Measurements from ENCODE around the gene TYW5.

TYW5 gene, protein sequence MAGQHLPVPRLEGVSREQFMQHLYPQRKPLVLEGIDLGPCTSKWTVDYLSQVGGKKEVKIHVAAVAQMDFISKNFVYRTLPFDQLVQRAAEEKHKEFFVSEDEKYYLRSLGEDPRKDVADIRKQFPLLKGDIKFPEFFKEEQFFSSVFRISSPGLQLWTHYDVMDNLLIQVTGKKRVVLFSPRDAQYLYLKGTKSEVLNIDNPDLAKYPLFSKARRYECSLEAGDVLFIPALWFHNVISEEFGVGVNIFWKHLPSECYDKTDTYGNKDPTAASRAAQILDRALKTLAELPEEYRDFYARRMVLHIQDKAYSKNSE

DNA sequence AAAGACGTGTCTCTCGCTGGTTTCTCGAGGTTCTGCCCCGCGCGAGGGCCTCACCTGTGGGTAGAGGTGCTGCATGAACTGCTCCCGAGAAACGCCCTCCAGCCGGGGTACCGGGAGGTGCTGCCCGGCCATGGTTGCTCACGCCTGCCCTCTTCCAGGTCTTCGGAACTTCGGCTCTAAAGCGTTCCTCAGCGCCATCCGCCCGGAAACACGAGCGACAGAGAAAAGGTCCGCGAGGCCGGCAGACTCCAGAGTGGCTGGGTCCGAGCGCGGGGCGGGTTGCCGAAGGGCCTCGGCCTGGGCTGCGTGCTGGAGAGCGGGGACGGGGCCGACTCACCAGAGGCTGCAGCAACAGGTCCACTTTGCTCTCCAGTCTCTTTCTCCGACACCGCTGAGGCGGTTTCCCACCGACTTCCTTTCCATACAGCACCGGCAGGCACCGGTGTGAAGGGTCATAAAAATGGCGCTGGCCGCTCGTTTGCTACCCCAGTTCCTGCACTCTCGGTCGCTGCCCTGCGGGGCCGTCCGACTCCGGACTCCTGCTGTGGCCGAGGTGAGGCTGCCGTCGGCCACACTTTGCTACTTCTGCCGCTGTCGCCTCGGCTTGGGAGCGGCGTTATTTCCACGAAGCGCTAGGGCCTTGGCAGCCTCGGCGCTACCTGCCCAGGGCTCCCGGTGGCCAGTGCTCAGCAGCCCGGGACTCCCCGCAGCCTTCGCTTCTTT, at the start of gene TYW5, which contains the start of gene MAIP1:
TYW5 (minus strand) TSS at position 153 of the 723 bp plus-strand sequence; CDS start at position 132, 21 bp downstream.
MAIP1 (plus strand) TSS at position 244 of the 723 bp plus-strand sequence; CDS start at position 461, 217 bp downstream.
- DNase-seq: peak; percentile 86

DNA sequence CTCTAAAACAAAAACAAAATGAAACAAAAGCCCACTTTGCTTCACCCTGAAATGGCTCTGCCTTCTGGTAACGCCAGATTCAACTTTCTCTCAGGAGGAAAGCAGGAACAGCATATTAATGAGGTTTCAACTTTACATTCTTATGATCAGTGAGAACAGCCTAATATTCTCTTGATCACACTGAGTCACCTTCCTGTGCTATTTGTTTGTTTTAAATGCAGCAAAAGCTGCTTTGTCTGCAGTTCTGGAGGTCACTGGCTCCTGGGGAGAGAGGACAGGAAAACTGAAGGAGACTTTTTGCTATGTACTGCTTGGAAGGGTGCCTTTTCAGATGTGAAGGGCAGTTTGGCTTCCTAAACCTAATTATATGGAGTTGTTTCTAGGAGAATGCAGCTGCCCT, 48.2 kb upstream of the TYW5 start:
- DNase-seq: peak; percentile 20

DNA sequence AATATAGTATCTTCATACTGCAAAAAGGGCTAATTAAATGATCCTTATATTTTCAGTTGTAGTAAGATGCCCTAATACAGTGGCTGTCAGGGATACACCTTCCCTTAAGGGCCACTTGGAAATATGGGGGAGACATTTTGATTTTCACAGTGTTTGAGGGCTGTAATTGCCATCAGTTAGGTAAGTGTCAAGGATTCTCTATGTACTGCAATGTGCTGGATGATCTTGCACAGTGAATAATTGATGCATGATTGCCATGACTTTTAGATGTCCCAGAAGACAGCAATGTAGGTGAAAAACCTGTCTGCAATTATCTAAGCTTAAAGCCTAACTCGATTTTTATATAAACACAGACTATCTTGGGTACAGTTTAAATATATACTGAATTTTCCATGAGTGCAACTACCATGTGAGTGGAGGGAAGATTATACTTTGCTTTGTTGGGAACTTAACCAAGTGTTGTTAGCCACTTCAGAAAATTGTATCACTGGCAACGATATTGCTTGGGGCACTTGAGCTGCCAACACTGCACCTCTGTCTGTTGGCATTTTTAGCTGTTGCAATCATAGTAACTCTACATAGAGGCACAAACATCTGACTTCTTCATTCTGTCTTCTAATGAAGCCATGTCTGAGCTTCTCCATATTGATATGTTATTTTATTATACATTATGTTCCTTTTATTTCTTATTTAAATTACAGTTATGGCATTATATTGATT, 45.3 kb upstream of the TYW5 start:
- DNase-seq: no peak

DNA sequence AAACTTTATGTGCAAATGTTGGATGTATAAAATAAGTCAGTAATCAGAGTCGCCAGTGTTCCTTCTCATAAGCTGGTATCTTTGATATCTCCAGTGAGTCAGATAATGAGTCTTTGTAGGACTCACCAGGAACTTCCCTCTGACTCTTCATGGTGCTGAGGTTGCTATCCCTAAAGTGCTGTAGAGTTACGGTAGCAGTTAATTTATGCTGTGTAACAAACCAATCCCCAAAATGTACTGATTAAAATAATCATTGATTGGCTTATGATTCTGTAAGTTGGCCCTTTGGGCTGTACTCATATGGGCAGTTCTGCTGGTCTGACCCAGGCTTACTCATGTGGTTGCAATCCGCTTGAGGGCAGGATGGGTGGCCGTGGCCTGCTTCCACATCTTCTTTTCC, 43.9 kb upstream of the TYW5 start:
- DNase-seq: no peak

- no peak for DNase-seq
Measured at GRCh38 chr2:199997296-199997695, 42.0 kb upstream of the TYW5 start.

GRCh38 chr2:199994896-199995295, 39.6 kb upstream of the TYW5 start:
- DNase-seq: no peak

- no peak for DNase-seq
Measured at GRCh38 chr2:199994371-199994770, 39.1 kb upstream of the TYW5 start.

GRCh38 chr2:199992296-199992695, 37.0 kb upstream of the TYW5 start:
- peak; percentile 32 for DNase-seq

DNA sequence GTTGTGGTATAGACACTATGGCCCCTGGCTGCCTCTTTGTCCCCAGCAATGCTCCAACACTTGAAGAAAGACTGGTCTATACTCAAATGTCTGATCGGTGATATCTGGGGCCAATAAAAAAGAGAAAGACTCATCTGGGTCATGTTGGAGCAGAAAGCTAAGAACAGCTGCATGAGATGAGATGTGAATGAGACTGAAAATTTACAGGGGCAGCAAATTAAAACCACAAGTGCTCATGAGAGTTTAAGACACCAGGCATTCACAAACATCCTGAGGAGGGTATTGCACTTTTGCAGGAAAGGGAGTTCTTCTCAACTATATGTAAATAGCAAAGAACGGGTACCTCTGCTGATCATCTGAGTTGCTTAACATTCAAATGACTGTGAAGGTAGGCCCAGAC, 36.4 kb upstream of the TYW5 start:
- no peak for DNase-seq

DNA sequence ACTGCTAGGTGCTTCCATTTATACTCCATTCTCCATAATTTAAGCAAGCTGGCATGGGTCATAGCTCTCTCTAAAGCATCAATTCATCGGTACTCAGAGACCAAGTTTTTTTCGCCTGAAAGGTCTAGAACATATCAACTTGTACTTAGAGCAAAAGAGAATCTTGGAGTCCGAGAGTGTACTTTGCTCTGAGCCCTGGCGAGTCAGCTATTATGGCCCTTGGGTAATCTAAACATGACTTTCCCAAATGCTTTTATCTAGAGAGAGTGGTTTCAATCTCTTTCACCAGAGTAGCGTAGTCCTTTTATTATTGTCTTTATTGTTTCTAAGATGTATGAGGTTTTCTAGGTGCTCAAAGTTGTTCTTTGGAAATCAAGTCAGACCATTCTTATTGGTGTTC, 34.5 kb upstream of the TYW5 start:
- no peak for DNase-seq

DNA sequence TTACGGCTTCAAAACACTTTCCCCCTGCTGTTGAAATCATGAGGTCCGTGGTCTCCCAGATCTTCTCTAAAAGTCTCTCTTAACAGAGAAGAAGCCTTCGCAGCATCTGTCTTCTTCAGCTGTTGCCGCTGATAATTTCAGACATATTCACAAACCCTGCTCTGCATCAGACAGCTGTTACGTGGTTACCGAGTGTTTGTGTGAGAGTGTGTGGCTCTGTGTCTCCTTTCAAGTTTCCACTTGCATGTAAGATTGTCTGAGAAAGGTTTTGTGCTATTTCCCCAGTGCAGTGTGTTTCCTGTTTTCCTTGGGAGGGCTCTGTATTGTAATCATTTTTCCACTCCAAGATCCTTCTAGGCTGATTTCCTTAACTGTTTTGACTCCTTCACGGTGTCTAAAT, 32.9 kb upstream of the TYW5 start:
- no peak for DNase-seq

GRCh38 chr2:199987586-199987985, 32.3 kb upstream of the TYW5 start:
- no peak for DNase-seq

GRCh38 chr2:199985625-199986207, 30.4 kb upstream of the TYW5 start:
- DNase-seq: peak; percentile 83

GRCh38 chr2:199984755-199985154, 29.5 kb upstream of the TYW5 start:
- no peak for DNase-seq

DNA sequence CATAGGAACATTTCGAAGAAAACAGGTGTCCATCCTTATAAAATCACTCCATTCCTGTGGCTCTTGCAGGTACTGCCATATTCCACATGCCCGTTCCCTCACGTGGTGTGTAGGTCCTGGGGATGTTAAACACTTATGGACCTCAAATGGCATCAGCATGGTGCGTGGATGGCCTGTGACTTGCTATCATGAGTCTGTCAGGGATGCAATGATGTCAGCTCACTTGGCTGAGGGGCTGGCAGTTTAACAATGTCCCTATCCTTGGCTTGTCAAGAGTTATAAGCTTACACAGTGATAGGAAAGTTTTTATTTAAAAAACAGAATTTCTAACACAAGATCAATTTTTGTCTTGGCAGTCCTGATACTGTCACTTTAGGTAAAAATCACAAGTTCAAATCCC, 28.9 kb upstream of the TYW5 start:
- no peak for DNase-seq

GRCh38 chr2:199983534-199983933, 28.2 kb upstream of the TYW5 start:
- DNase-seq: no peak

GRCh38 chr2:199982126-199982843, 27.0 kb upstream of the TYW5 start:
- no peak for DNase-seq

GRCh38 chr2:199979832-199980628, 24.7 kb upstream of the TYW5 start:
- DNase-seq: peak; percentile 72

GRCh38 chr2:199979398-199979797, 24.1 kb upstream of the TYW5 start:
- DNase-seq: no peak

DNA sequence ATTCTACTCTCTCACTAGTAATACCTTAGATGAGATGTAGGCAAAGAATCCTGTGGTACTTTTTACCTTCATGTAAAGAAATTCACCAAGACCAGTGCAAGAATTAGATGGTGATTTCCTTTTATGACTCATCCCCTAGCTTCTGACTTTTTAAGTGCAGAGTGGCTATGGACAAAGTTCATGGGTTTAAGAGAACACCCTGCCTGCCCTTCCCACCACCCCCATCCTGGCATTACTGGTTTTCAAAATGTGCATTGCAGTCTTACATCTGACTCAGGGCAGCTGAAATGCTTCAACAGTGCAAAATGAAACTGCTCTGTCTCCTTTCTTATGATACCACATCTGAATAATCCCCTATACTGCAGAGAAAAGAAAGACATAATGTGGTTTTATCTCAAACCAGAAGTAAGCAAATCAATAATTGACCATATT, 22.7 kb upstream of the TYW5 start:
- peak; percentile 75 for DNase-seq

GRCh38 chr2:199975273-199975895, 20.1 kb upstream of the TYW5 start:
- peak; percentile 29 for DNase-seq
